ENCODE results near the gene TNIK.
"Not testable (repeated sequence)": the region's sequence is repeated elsewhere in the genome, so short reads cannot be mapped to it uniquely, and the experiment has no call there.

The TNIK gene

GRCh38 chr3:171297951-171298350 lies 162.3 kb downstream of the TNIK start:
- peaks cover 29% of the 10 kb centered on the region for H3K36me3 Mint-ChIP-seq (ENCODE audit: low read depth)

DNA sequence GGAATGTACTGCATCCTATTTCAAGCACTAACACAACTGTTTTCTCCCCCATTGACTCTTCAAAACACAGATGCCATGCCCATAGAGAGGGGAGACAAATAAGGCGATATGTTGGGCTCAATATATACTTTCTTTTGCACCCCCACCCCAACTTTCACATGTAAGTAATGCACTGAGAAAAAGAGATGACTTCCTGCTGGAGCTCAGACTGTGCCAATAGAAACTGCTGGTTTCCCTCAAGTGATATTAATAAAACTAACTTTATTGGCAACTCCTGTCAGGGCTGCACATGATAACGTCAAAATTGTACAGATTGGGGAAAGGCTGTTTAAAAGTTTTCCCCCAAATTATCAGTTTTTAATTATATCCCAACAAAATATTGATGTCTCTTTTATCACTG lies 163.0 kb downstream of the TNIK start:
- no peak overlapping the region for H3K27ac Mint-ChIP-seq
- H3K27me3 Mint-ChIP-seq (ENCODE audit: low read depth), result no peaks in the 10 kb centered on the region
- peaks cover 29% of the 10 kb centered on the region for H3K36me3 Mint-ChIP-seq (ENCODE audit: low read depth)
- H3K9me3 Mint-ChIP-seq, result peaks cover 5% of the 10 kb centered on the region
- H3K4me3 Mint-ChIP-seq, result no peak overlapping the region
- H3K4me1 Mint-ChIP-seq (ENCODE audit: low read depth), result peaks cover 24% of the 10 kb centered on the region

More at GRCh38 chr3:171297951-171298350, 162.3 kb downstream of the TNIK start:
- Mint-ChIP-seq H3K9me3 (peaks cover 5% of the 10 kb centered on the region), H3K27ac (no peak overlapping the region), H3K27me3 (ENCODE audit: low read depth) (no peaks in the 10 kb centered on the region), H3K4me3 (no peak overlapping the region), H3K4me1 (ENCODE audit: low read depth) (peaks cover 24% of the 10 kb centered on the region)

DNA sequence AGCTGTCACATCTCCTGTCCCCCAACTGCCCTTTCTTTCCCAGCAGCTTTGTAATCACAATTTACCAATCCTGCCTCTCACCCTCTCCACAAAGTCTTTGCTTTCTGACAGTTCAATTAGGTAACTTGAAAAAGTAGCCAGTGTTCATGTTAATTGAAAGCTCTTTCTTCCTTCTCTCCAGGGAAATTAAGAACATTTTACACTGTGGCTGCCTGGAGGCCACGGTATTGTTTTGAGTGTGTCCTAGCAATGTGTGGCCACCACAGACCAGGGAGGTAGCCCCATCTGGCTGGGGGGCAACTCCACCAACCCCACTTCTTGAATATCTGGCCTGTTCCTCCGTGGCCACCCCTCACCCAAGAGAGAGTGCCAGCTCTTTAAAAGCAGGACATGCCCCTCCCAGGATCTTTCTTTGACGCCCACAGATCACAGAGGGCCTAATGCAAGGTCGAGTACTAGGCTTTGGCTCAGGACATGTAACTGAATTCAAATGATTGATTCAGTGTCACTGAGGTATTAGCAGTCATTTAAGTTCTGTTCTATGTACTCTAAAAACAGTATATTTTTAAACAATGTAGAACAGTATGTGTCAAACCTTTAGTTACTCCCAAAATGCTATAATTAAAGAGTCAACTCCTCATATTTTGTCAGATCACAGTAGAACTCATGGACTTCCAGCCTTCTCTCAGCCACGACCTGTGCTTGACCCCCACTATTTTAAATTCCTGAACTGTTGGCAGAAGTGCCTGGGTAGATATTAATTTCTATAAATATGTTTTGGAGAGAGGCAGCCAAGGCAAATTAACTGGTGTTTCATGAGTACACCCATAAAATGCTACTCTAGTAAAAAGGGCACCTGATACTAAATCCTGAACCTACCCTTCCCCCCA lies 164.5 kb downstream of the TNIK start:
- H3K4me1 Mint-ChIP-seq (ENCODE audit: low read depth), result peaks cover 23% of the 10 kb centered on the region
- H3K36me3 Mint-ChIP-seq (ENCODE audit: low read depth), result peaks cover 24% of the 10 kb centered on the region
- no peaks in the 10 kb centered on the region for H3K27me3 Mint-ChIP-seq (ENCODE audit: low read depth)
- H3K4me3 Mint-ChIP-seq, result no peak overlapping the region
- H3K9me3 Mint-ChIP-seq, result peaks cover 5% of the 10 kb centered on the region
- peak overlapping the region; percentile 37 for H3K27ac Mint-ChIP-seq

- Mint-ChIP-seq H3K4me1 (ENCODE audit: low read depth) (peaks cover 28% of the 10 kb centered on the region), H3K27me3 (ENCODE audit: low read depth) (no peaks in the 10 kb centered on the region), H3K4me3 (no peak overlapping the region), H3K36me3 (ENCODE audit: low read depth) (peaks cover 11% of the 10 kb centered on the region), H3K9me3 (no peaks in the 10 kb centered on the region), H3K27ac (no peak overlapping the region)
Measured at GRCh38 chr3:171293142-171293782, 166.9 kb downstream of the TNIK start.

GRCh38 chr3:171290680-171291079 lies 169.5 kb downstream of the TNIK start:
- no peak overlapping the region for H3K4me3 Mint-ChIP-seq
- H3K27ac Mint-ChIP-seq, result no peak overlapping the region
- H3K36me3 Mint-ChIP-seq (ENCODE audit: low read depth), result peaks cover 11% of the 10 kb centered on the region
- H3K27me3 Mint-ChIP-seq (ENCODE audit: low read depth), result no peaks in the 10 kb centered on the region
- H3K4me1 Mint-ChIP-seq (ENCODE audit: low read depth), result peaks cover 46% of the 10 kb centered on the region
- H3K9me3 Mint-ChIP-seq, result no peaks in the 10 kb centered on the region

GRCh38 chr3:171289291-171289690 lies 170.9 kb downstream of the TNIK start:
- H3K36me3 Mint-ChIP-seq (ENCODE audit: low read depth), result peaks cover 8% of the 10 kb centered on the region
- H3K27me3 Mint-ChIP-seq (ENCODE audit: low read depth), result no peaks in the 10 kb centered on the region
- peaks cover 46% of the 10 kb centered on the region for H3K4me1 Mint-ChIP-seq (ENCODE audit: low read depth)
- H3K9me3 Mint-ChIP-seq, result no peaks in the 10 kb centered on the region
- no peak overlapping the region for H3K27ac Mint-ChIP-seq
- no peak overlapping the region for H3K4me3 Mint-ChIP-seq

DNA sequence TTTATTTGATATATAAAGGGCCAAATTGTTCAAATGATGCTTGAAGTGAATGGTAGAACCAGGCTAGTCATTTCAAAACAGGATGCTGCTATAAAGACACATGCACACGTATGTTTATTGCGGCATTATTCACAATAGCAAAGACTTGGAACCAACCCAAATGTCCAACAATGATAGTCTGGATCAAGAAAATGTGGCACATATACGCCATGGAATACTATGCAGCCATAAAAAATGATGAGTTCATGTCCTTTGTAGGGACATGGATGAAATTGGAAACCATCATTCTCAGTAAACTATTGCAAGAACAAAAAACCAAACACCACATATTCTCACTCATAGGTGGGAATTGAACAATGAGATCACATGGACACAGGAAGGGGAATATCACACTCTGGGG lies 172.4 kb downstream of the TNIK start:
- not testable (repeated sequence) for H3K27ac Mint-ChIP-seq; H3K27me3 Mint-ChIP-seq (ENCODE audit: low read depth); H3K4me3 Mint-ChIP-seq; H3K9me3 Mint-ChIP-seq
- Mint-ChIP-seq H3K36me3 (ENCODE audit: low read depth) (peaks cover 10% of the 10 kb centered on the region), H3K4me1 (ENCODE audit: low read depth) (peaks cover 51% of the 10 kb centered on the region)

DNA sequence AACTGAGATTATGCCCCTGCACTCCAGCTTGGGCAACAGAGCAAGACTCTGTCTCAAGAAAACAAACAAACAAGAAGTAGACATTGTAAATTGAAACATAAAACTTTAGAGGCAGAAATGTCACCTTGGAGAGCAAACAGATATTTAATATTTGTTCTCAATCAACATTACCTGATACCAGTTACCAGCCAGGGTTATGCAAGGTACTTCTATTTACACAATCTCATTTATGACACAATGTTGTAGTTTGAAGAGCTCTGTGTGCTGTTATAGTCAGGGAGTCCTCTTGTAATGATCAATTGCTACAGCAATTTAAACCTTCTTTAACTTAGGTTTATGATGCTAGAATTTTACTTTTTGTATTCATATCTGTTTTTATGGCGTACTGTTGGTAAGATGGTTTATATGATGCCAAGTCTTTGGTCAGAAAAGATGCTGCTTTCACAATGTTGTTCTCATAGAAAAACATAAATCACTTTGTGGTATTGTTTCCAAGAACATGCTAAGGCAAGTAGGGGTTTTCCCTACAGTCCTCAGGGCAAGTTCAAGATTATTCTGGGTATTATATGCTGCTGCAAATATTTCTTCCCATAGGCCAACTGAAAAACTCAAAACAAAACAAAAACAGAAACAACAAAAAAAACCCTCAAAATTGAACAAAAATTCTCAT lies 173.5 kb downstream of the TNIK start:
- peak overlapping the region; percentile 55 for H3K27ac Mint-ChIP-seq

GRCh38 chr3:171285287-171285686 lies 174.9 kb downstream of the TNIK start:
- no peaks in the 10 kb centered on the region for H3K9me3 Mint-ChIP-seq
- no peak overlapping the region for H3K4me3 Mint-ChIP-seq
- H3K27ac Mint-ChIP-seq, result no peak overlapping the region
- no peaks in the 10 kb centered on the region for H3K27me3 Mint-ChIP-seq (ENCODE audit: low read depth)
- H3K36me3 Mint-ChIP-seq (ENCODE audit: low read depth), result peaks cover 14% of the 10 kb centered on the region
- H3K4me1 Mint-ChIP-seq (ENCODE audit: low read depth), result peaks cover 49% of the 10 kb centered on the region

More for the DNA sequence above, 173.5 kb downstream of the TNIK start:
- H3K9me3 Mint-ChIP-seq, result no peaks in the 10 kb centered on the region
- no peaks in the 10 kb centered on the region for H3K27me3 Mint-ChIP-seq (ENCODE audit: low read depth)
- H3K4me3 Mint-ChIP-seq, result peak overlapping the region; percentile 10
- peaks cover 51% of the 10 kb centered on the region for H3K4me1 Mint-ChIP-seq (ENCODE audit: low read depth)
- H3K36me3 Mint-ChIP-seq (ENCODE audit: low read depth), result peaks cover 14% of the 10 kb centered on the region

DNA sequence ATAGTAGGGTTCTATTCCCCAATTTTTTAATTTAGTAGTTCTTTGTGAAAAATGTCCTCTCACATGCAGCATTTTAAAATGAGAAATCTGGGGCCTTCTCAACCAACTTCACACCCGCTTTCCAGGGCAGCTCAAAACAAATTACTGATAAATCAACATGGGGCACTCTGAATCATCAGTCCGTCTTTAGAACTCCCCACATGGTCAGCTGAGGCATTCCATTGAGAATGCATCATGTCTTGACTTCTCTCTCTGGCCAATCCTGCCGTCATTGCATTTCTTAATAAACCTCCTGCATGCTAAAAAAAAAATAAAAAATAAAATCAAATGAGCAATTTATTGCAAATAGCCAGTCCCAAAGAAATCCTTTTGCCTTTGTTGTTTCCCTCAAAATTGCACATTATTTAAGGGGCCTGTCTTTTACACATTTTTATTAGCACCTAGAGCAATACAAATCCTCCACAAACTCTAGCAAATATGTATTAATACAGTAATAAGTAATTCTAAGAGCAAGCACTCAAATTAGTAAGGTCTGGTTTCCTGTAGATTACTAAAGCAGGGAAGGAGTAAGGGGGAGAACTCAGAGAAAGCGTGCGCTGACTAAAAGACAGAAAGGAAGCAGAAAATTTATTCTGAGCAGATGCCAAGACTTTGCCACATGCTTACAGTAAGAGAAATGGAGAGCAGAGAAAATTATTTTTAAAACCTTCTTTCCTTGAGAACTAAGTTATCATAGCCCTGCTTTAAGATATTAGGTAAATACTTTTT lies 175.7 kb downstream of the TNIK start:
- Mint-ChIP-seq H3K4me1 (ENCODE audit: low read depth) (peaks cover 51% of the 10 kb centered on the region), H3K27me3 (ENCODE audit: low read depth) (no peaks in the 10 kb centered on the region), H3K36me3 (ENCODE audit: low read depth) (peaks cover 15% of the 10 kb centered on the region), H3K4me3 (peak overlapping the region; percentile 61), H3K27ac (peak overlapping the region; percentile 16), H3K9me3 (no peaks in the 10 kb centered on the region)

DNA sequence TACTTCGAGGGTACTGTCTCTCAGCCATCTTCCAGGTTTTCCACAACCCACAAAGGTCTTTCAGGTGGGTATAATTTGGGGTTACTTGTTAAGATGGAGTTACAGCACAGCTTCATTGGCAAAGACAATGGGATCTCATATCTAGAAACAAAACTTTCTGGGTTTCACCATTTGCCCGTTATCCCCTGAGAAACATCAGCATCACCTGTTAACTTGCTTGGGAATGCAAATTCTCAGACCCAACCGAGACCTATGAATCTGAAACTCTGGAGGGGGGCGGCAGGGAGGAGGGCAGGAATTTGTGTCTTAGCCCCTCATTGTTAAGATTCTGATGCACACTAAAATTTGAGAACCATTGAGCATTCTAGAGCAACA lies 176.4 kb downstream of the TNIK start:
- H3K27me3 Mint-ChIP-seq (ENCODE audit: low read depth), result no peaks in the 10 kb centered on the region
- H3K4me3 Mint-ChIP-seq, result no peak overlapping the region
- H3K4me1 Mint-ChIP-seq (ENCODE audit: low read depth), result peaks cover 49% of the 10 kb centered on the region
- peaks cover 13% of the 10 kb centered on the region for H3K36me3 Mint-ChIP-seq (ENCODE audit: low read depth)
- no peaks in the 10 kb centered on the region for H3K9me3 Mint-ChIP-seq
- H3K27ac Mint-ChIP-seq, result no peak overlapping the region

- Mint-ChIP-seq H3K36me3 (ENCODE audit: low read depth) (peaks cover 15% of the 10 kb centered on the region), H3K27me3 (ENCODE audit: low read depth) (no peaks in the 10 kb centered on the region), H3K4me1 (ENCODE audit: low read depth) (peaks cover 51% of the 10 kb centered on the region), H3K4me3 (no peak overlapping the region), H3K9me3 (no peaks in the 10 kb centered on the region), H3K27ac (no peak overlapping the region)
Measured at GRCh38 chr3:171283183-171283847, 176.9 kb downstream of the TNIK start.

DNA sequence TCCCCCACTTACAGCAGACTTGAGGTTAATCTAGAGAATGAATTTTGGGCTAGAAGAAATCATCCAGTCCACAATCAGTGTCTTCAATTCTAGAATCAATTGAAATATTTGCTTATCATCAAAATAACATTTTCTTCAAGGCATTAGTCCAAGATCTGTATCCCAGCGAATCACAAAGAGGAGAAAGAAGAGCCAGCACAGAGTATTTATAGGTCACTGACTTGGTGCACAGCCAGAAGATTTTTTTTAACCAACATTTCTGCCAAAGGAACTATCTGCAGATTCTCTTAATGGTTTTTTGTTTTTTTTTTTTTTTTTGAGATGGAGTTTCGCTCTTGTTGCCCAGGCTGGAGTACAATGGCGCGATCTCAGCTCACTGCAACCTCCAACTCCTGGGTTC lies 178.2 kb downstream of the TNIK start:
- H3K4me1 Mint-ChIP-seq (ENCODE audit: low read depth), result peaks cover 55% of the 10 kb centered on the region
- H3K4me3 Mint-ChIP-seq, result no peak overlapping the region
- H3K36me3 Mint-ChIP-seq (ENCODE audit: low read depth), result peaks cover 15% of the 10 kb centered on the region
- H3K27me3 Mint-ChIP-seq (ENCODE audit: low read depth), result no peaks in the 10 kb centered on the region
- no peaks in the 10 kb centered on the region for H3K9me3 Mint-ChIP-seq
- no peak overlapping the region for H3K27ac Mint-ChIP-seq
